Vagina (tissue), 2 donors: ENCODE data around the gene CRYBG1. TPM values are rescaled to one million over a fixed set of nuclear protein-coding genes. Genes with fewer than 3 reads are reported as not detected.

Experiments used
- DNase-seq, 2 donors: peaks; one replicate each; pipeline ENCODE4 v3.0.0-alpha.2; 2017; ENCODE audit errors: extremely low spot score in 2 of 2
- H3K27ac ChIP-seq: fragments of 200-600 bp; sonication (generic); one replicate; pipeline ENCODE4 v1.5.1; 2019
- H3K27me3 ChIP-seq: fragments of 200-600 bp; sonication (generic); one replicate; pipeline ENCODE4 v1.5.1; 2019
- H3K36me3 ChIP-seq, 2 donors: fragments of 200-600 bp; sonication (generic); one replicate each; pipeline ENCODE4 v1.5.1; 2017 to 2019
- H3K4me1 ChIP-seq: fragments of 200-600 bp; sonication (generic); one replicate; pipeline ENCODE4 v1.5.1; 2019
- H3K4me3 ChIP-seq, 2 donors: fragments of 200-600 bp; sonication (generic); 1 replicate in 1 of 2; 2 replicates in 1 of 2; pipeline ENCODE4 v1.5.1; 2016 to 2019
- H3K9me3 ChIP-seq: fragments of 200-600 bp; sonication (generic); one replicate; pipeline ENCODE4 v1.5.1; 2019
- CTCF ChIP-seq, 3 experiments: fragments of 450-650 bp in 2 of 3; fragments of 200-600 bp in 1 of 3; sonication (generic) in 1 of 3; IDR thresholded peaks; one replicate each; pipeline ENCODE4 v1.5.1; 2017 to 2019; ENCODE audit warnings: antibody characterized with exemption in 3 of 3, mild to moderate bottlenecking in 2 of 3, moderate library complexity in 2 of 3
- POLR2A ChIP-seq, 2 donors: fragments of 450-650 bp; IDR thresholded peaks; one replicate each; pipeline ENCODE4 v1.6.1; 2017; ENCODE audit warnings: antibody characterized with exemption in 2 of 2, mild to moderate bottlenecking in 2 of 2, moderate library complexity in 2 of 2
- POLR2AphosphoS5 ChIP-seq, 2 donors: sonication (generic); formaldehyde crosslinking; IDR thresholded peaks; one replicate each; pipeline ENCODE4 v1.9.0; 2017; ENCODE audit warnings: antibody characterized with exemption in 2 of 2, mild to moderate bottlenecking in 2 of 2, low read depth in 1 of 2; ENCODE audit not compliant: insufficient read depth in 1 of 2
- intact Hi-C: fragments of 100-400 bp; cut with DNase I; formaldehyde crosslinking; loops from one replicate; pipeline ENCODE4 v1.15.1; 2023
- total RNA-seq: library from RNA; depleted of rRNA; stranded (reverse); fragments of >200 nt; gene quantifications from one replicate; pipeline ENCODE4 v1.2.3, GENCODE V29; 2016

The CRYBG1 gene
- total RNA-seq, 1 donor from 2014 or later: 46.7 TPM

- intact Hi-C loops: no loop called here
- H3K4me1 ChIP-seq: peaks cover 45% of the 10 kb centered on the region
- H3K4me3 ChIP-seq: peak overlapping the region; percentile 58 to 71
- H3K36me3 ChIP-seq: no peaks in the 10 kb centered on the region
- H3K9me3 ChIP-seq: no peaks in the 10 kb centered on the region
- no peaks in the 10 kb centered on the region for H3K27me3 ChIP-seq
- peak overlapping the region; percentile 90 for H3K27ac ChIP-seq
- DNase-seq: no peak
- peak in 1 of 2 donors; percentile 21 for TF ChIP-seq POLR2AphosphoS5 (IDR thresholded peaks at IDR 0.05; ENCODE audit: insufficient read depth in 1 of 2, low read depth in 1 of 2)
- TF ChIP-seq POLR2A (IDR thresholded peaks at IDR 0.05): no peak
- no peak for TF ChIP-seq CTCF (IDR thresholded peaks at IDR 0.05)
Measured at GRCh38 chr6:106511288-106512047, 151.0 kb downstream of the CRYBG1 start.

- H3K4me3 ChIP-seq: peak overlapping the region; percentile 58 to 71
- no peaks in the 10 kb centered on the region for H3K36me3 ChIP-seq
- DNase-seq: no peak
- intact Hi-C loops: no loop called here
- peaks cover 45% of the 10 kb centered on the region for H3K4me1 ChIP-seq
- TF ChIP-seq POLR2AphosphoS5 (IDR thresholded peaks at IDR 0.05; ENCODE audit: insufficient read depth in 1 of 2, low read depth in 1 of 2) (peak in 1 of 2 donors; percentile 47), CTCF (IDR thresholded peaks at IDR 0.05) (no peak)
- H3K27me3 ChIP-seq: no peaks in the 10 kb centered on the region
- H3K27ac ChIP-seq: peak overlapping the region; percentile 90
- H3K9me3 ChIP-seq: no peaks in the 10 kb centered on the region
Measured at GRCh38 chr6:106512048-106512967, 151.8 kb downstream of the CRYBG1 start.

- H3K36me3 ChIP-seq: no peaks in the 10 kb centered on the region
- DNase-seq: no peak
- peaks cover 45% of the 10 kb centered on the region for H3K4me1 ChIP-seq
- no peaks in the 10 kb centered on the region for H3K9me3 ChIP-seq
- no peaks in the 10 kb centered on the region for H3K27me3 ChIP-seq
- peak overlapping the region; percentile 90 for H3K27ac ChIP-seq
- intact Hi-C loops: no loop called here
- TF ChIP-seq POLR2A (IDR thresholded peaks at IDR 0.05) (no peak), POLR2AphosphoS5 (IDR thresholded peaks at IDR 0.05; ENCODE audit: insufficient read depth in 1 of 2, low read depth in 1 of 2) (no peak), CTCF (IDR thresholded peaks at IDR 0.05) (no peak)
- peak overlapping the region; percentile 58 to 71 for H3K4me3 ChIP-seq
Measured at GRCh38 chr6:106512968-106513574, 152.6 kb downstream of the CRYBG1 start.

GRCh38 chr6:106513808-106514582, 153.5 kb downstream of the CRYBG1 start:
- TF ChIP-seq CTCF (IDR thresholded peaks at IDR 0.05) (no peak), POLR2A (IDR thresholded peaks at IDR 0.05) (no peak), POLR2AphosphoS5 (IDR thresholded peaks at IDR 0.05; ENCODE audit: insufficient read depth in 1 of 2, low read depth in 1 of 2) (no peak)
- intact Hi-C loops: no loop called here
- no peaks in the 10 kb centered on the region for H3K9me3 ChIP-seq
- peak overlapping the region; percentile 90 for H3K27ac ChIP-seq
- DNase-seq: no peak
- peaks cover 53% of the 10 kb centered on the region for H3K4me1 ChIP-seq
- H3K27me3 ChIP-seq: no peaks in the 10 kb centered on the region
- H3K4me3 ChIP-seq: peak overlapping the region in 1 of 2 donors; percentile 71
- H3K36me3 ChIP-seq: no peaks in the 10 kb centered on the region
